Spinal cord (tissue), 10 donors: ENCODE data around the gene FGA. TPM values are rescaled to one million over a fixed set of nuclear protein-coding genes. Genes with fewer than 3 reads are reported as not detected.
A peak's percentile ranks its signal among the peaks of the same experiment; 100 is the strongest.

ENCODE experiments used
- DNase-seq, 6 donors: peaks; one replicate each; pipeline versions ENCODE4 v3.0.0 to v3.0.0-alpha.2; 2013 to 2015; ENCODE audit warnings: low spot score in 6 of 6, low read depth in 4 of 6
- H3K27ac ChIP-seq: one replicate; pipeline ENCODE4 v1.5.1; 2013; ENCODE audit warnings: low read depth, low read length, control low read depth
- H3K27me3 ChIP-seq: one replicate; pipeline ENCODE4 v1.6.1; 2013; ENCODE audit warnings: low read length; ENCODE audit not compliant: control insufficient read depth, insufficient read depth
- H3K36me3 ChIP-seq: one replicate; pipeline ENCODE4 v1.6.1; 2013; ENCODE audit warnings: low read length; ENCODE audit not compliant: control insufficient read depth, insufficient read depth
- H3K4me1 ChIP-seq: one replicate; pipeline ENCODE4 v1.6.1; 2013; ENCODE audit warnings: low read length; ENCODE audit not compliant: control insufficient read depth, insufficient read depth
- H3K4me3 ChIP-seq: one replicate; pipeline ENCODE4 v1.5.1; 2013; ENCODE audit warnings: low read depth, low read length, control low read depth
- H3K9me3 ChIP-seq: one replicate; pipeline ENCODE4 v1.6.1; 2013; ENCODE audit warnings: low read length; ENCODE audit not compliant: control insufficient read depth, insufficient read depth
- WGBS: methylation state at CpG from one replicate; pipeline ENCODE4 v1.1.5; 2013; ENCODE audit warnings: missing lambda C conversion rate; ENCODE audit not compliant: insufficient coverage; 5-methylcytosine and 5-hydroxymethylcytosine counted together
- polyA plus RNA-seq, 2 donors: library from polyadenylated mRNA; unstranded; fragments of 120-200 nt; gene quantifications; one replicate each; pipeline ENCODE4 v1.2.1, GENCODE V29; 2013; ENCODE audit not compliant: insufficient read length in 2 of 2
- small RNA-seq: library from RNA; depleted of rRNA; stranded (forward); fragments of <200 nt; gene quantifications from one replicate; pipeline ENCODE3, GENCODE V24; 2014; ENCODE audit warnings: low replicate concordance
- total RNA-seq, 2 donors: library from RNA; depleted of rRNA in 1 of 2; stranded (reverse); fragments of 120-200 nt in 1 of 2; fragments of >200 nt in 1 of 2; gene quantifications; one replicate each; pipeline versions ENCODE4 v1.2.3 to v1.2.4, GENCODE V29; 2013 to 2014
- donor health status: healthy.

The FGA gene
- total and polyA plus RNA-seq, 4 donors, result 1.7 TPM; not detected in 3

DNA sequence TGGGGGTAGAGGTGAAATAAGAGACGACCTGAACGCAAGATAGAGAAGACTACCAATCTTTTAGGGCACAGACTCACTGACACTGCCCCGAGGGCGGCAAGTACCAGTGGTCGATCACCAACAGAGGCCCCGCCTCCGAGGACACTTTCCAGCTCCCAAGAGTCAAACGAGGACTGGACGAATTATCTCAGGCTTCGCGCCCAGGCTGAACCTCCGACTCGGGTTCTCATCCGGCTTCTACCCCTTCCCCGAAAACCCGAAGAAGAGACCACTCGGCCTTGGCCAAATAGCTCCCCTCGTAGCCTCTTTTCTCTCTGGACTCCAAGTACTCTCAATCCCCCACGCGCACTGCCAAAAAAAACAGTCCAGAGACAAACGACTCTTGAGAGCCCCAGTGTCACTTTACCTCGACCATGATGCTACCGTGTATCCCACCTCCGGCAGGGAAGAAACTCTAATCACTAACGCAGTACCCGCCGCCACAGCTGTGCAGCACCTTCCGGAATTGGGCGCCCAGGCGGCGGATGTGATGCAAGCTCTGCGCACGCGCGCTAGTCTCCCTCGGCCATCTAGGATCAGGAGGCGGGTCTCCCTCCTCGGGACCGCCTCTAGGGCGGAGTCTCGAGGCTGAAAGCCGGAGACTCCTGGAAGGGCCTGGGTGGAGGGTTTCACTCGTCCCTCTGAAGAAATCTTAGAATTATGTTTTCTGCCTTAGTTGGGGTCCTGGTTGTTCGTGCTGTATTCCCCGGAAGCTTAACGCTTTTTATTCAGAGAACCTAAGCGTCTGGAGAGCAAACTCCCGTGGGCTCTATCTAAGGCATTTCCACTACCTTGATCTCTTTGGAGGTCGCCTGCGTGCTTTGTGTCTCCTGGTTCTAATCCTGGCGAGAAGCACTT is 40.4 kb downstream of the FGA start, which contains the start of gene PLRG1:
PLRG1 (minus strand) TSS at position 507 of the 897 bp plus-strand sequence; CDS start at position 415, 92 bp downstream.
- Histone ChIP-seq H3K9me3 (no peaks in the 10 kb centered on the region), H3K4me3 (peak within 1 kb of the TSS; percentile 95), H3K27ac (peak within 1 kb of the TSS; percentile 82), H3K36me3 (no peaks in the 10 kb centered on the region), H3K4me1 (no peaks in the 10 kb centered on the region), H3K27me3 (no peaks in the 10 kb centered on the region)
- WGBS, result under 1% methylated on average over 46 of the region's 51 CpGs
- DNase-seq, result peak; percentile 92 to 99 (median 94)

DNA sequence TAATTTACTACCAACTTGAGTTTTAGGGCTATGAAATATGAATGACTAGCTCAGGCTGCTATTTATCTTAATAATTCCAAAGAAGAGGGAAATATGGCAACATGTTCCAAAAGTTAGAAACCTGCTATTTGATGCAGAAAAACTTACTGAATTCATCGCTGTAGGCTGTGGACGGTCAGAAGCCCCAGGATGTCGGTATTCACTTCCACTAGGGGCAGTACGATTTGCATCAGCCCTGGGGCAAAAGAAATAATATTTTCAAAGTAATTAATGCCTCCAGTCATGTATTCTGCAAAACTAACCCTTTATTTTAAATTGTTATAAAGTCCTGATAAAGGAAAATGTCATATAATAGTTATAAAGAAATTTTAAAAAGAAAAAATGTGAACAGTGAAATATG is 44.9 kb downstream of the FGA start:
- H3K4me3 ChIP-seq, result no peak overlapping the region
- peaks cover 11% of the 10 kb centered on the region for H3K36me3 ChIP-seq
- 83% methylated on average over 2 of the region's 4 CpGs for WGBS
- no peaks in the 10 kb centered on the region for H3K4me1 ChIP-seq
- H3K27ac ChIP-seq, result no peak overlapping the region
- no peak for DNase-seq
- H3K9me3 ChIP-seq, result no peaks in the 10 kb centered on the region
- H3K27me3 ChIP-seq, result no peaks in the 10 kb centered on the region

- H3K27ac ChIP-seq, result no peak overlapping the region
- WGBS, result 100% methylated on average over 2 of the region's 4 CpGs
- no peaks in the 10 kb centered on the region for H3K27me3 ChIP-seq
- no peaks in the 10 kb centered on the region for H3K9me3 ChIP-seq
- no peak overlapping the region for H3K4me3 ChIP-seq
- peaks cover 16% of the 10 kb centered on the region for H3K36me3 ChIP-seq
- H3K4me1 ChIP-seq, result no peaks in the 10 kb centered on the region
- DNase-seq, result no peak
Measured at GRCh38 chr4:154542271-154542879, 48.2 kb downstream of the FGA start.

Small RNAs within 50 kb of the gene (small RNA-seq; reads per million reads assigned to genes)
- gene RNU6-1285P, result not detected

Other genes with a start within 250 kb of the FGA start
- gene DCHS2, start 98.9 kb downstream of the FGA start, total RNA-seq, result 10 to 100 TPM in 1 of 2 donors, 1 to 10 TPM in 1; 7.9 to 15.5 TPM
- gene DCHS2, start 98.9 kb downstream of the FGA start, polyA plus RNA-seq, result 1 to 10 TPM; 3.2 to 7.3 TPM
- 10 to 100 TPM; 67.8 to 80.7 TPM for gene PLRG1, start 40.3 kb downstream of the FGA start, total RNA-seq
- gene PLRG1, start 40.3 kb downstream of the FGA start, polyA plus RNA-seq, result 10 to 100 TPM; 75.9 to 93.2 TPM
- 1 to 10 TPM in 1 of 2 donors, not detected in 1; 1.2 TPM for gene FGB, start 27.7 kb downstream of the FGA start, total RNA-seq
- under 1 TPM in 1 of 2 donors, not detected in 1; 0.14 TPM for gene FGB, start 27.7 kb downstream of the FGA start, polyA plus RNA-seq
- gene FGG, start 21.9 kb upstream of the FGA start, total RNA-seq, result 1 to 10 TPM in 1 of 2 donors, not detected in 1; 1.4 TPM
- not detected for gene FGG, start 21.9 kb upstream of the FGA start, polyA plus RNA-seq
- gene LRAT, start 153.3 kb upstream of the FGA start, total RNA-seq, result under 1 TPM; 0.33 to 0.50 TPM
- 1 to 10 TPM in 1 of 2 donors, under 1 TPM in 1; 0.80 to 1.6 TPM for gene LRAT, start 153.3 kb upstream of the FGA start, polyA plus RNA-seq
- gene RBM46, start 190.5 kb upstream of the FGA start, total RNA-seq, result under 1 TPM; 0.06 to 0.10 TPM
- under 1 TPM; 0.05 to 0.10 TPM for gene RBM46, start 190.5 kb upstream of the FGA start, polyA plus RNA-seq